Lower leg skin (tissue), 4 donors: Measurements from ENCODE around the gene HSF4. TPM values are rescaled to one million over a fixed set of nuclear protein-coding genes. Genes with fewer than 3 reads are reported as not detected.

Source experiments
- DNase-seq, 2 donors: peaks; one replicate each; pipeline ENCODE4 v3.0.0-alpha.2; 2019; ENCODE audit warnings: low spot score in 2 of 2
- H3K4me3 ChIP-seq: fragments of 200-600 bp; sonication (generic); 2 replicates; pipeline ENCODE4 v1.5.1; 2017; ENCODE audit warnings: mild to moderate bottlenecking, low read depth; ENCODE audit not compliant: poor library complexity, severe bottlenecking
- CTCF ChIP-seq, 3 donors: fragments of 450-650 bp; IDR thresholded peaks; one replicate each; pipeline ENCODE4 v1.5.1; 2016; ENCODE audit warnings: antibody characterized with exemption in 3 of 3, mild to moderate bottlenecking in 3 of 3, moderate library complexity in 2 of 3
- POLR2A ChIP-seq, 2 donors: fragments of 450-650 bp; IDR thresholded peaks; one replicate each; pipeline ENCODE4 v1.6.1; 2016 to 2017; ENCODE audit warnings: antibody characterized with exemption in 2 of 2, mild to moderate bottlenecking in 1 of 2, moderate library complexity in 1 of 2
- WGBS, 2 donors: methylation state at CpG; one replicate each; pipeline ENCODE4 v1.1.5; 2018; 5-methylcytosine and 5-hydroxymethylcytosine counted together
- intact Hi-C: fragments of 100-400 bp; cut with DNase I; formaldehyde crosslinking; loops from one replicate; pipeline ENCODE4 v1.15.0; 2023; ENCODE audit warnings: low total_unique reads
- total RNA-seq, 4 donors: library from RNA; depleted of rRNA; stranded (reverse); fragments of >200 nt; gene quantifications; one replicate each; pipeline ENCODE4 v1.1.0, GENCODE V29; 2016

HSF4 gene
- total RNA-seq, 4 donors from 2014 or later = 48.3 to 131 (median 64.7) TPM

- peak within 1 kb of the TSS; percentile 55 for H3K4me3 ChIP-seq
- WGBS, 2 donors = 1 to 2% methylated on average over 16 to 25 of the region's 34 CpGs
- DNase-seq = peak in 1 of 2 donors; percentile 94
- intact Hi-C loops = no loop called here
- no peak for TF ChIP-seq CTCF (IDR thresholded peaks at IDR 0.05)
- TF ChIP-seq POLR2A (IDR thresholded peaks at IDR 0.05) = no peak
These were observed 13.6 kb upstream of the HSF4 start, which contains the start of gene B3GNT9 for GRCh38 chr16:67150833-67151396. TSS of gene B3GNT9 (minus strand) at chr16:67150998. CDS start at chr16:67150485, 513 bp downstream.

GRCh38 chr16:67151431-67152097 lies 13.0 kb upstream of the HSF4 start:
- no peak for TF ChIP-seq POLR2A (IDR thresholded peaks at IDR 0.05)
- no peak for TF ChIP-seq CTCF (IDR thresholded peaks at IDR 0.05)
- no peak for DNase-seq
- intact Hi-C loops = no loop called here
- no peak overlapping the region for H3K4me3 ChIP-seq
- WGBS, 2 donors = 47 to 52% methylated on average over 8 of the region's 8 CpGs

- DNase-seq = no peak
- TF ChIP-seq POLR2A (IDR thresholded peaks at IDR 0.05) (no peak), CTCF (IDR thresholded peaks at IDR 0.05) (no peak)
- intact Hi-C loops = loop anchor here (5.0 kb wide), 1 partner anchor 177 kb away; no protein-coding TSS in a partner anchor
- 30 to 42% methylated on average over 34 to 47 of the region's 61 CpGs for WGBS, 2 donors
- no peak overlapping the region for H3K4me3 ChIP-seq
These were observed 9.8 kb upstream of the HSF4 start for GRCh38 chr16:67154578-67155294.

GRCh38 chr16:67155295-67156142 lies 9.0 kb upstream of the HSF4 start:
- intact Hi-C loops = loop anchor here (5.0 kb wide), 1 partner anchor 178 kb away; no protein-coding TSS in a partner anchor
- 25 to 35% methylated on average over 28 to 33 of the region's 74 CpGs for WGBS, 2 donors
- DNase-seq = no peak
- no peak overlapping the region for H3K4me3 ChIP-seq
- no peak for TF ChIP-seq POLR2A (IDR thresholded peaks at IDR 0.05)
- TF ChIP-seq CTCF (IDR thresholded peaks at IDR 0.05) = peak in 1 of 3 donors; percentile 53

- WGBS, 2 donors = 64 to 74% methylated on average over 14 to 15 of the region's 15 CpGs
These were observed 8.3 kb upstream of the HSF4 start for GRCh38 chr16:67156143-67156844.

More at GRCh38 chr16:67156143-67156844, 8.3 kb upstream of the HSF4 start:
- DNase-seq = no peak
- H3K4me3 ChIP-seq = no peak overlapping the region
- intact Hi-C loops = loop anchor here (5.0 kb wide), 1 partner anchor 179 kb away; no protein-coding TSS in a partner anchor
- TF ChIP-seq POLR2A (IDR thresholded peaks at IDR 0.05) (no peak), CTCF (IDR thresholded peaks at IDR 0.05) (no peak)
